Measurements from ENCODE around the gene SCN5A.

Gene SCN5A

DNA sequence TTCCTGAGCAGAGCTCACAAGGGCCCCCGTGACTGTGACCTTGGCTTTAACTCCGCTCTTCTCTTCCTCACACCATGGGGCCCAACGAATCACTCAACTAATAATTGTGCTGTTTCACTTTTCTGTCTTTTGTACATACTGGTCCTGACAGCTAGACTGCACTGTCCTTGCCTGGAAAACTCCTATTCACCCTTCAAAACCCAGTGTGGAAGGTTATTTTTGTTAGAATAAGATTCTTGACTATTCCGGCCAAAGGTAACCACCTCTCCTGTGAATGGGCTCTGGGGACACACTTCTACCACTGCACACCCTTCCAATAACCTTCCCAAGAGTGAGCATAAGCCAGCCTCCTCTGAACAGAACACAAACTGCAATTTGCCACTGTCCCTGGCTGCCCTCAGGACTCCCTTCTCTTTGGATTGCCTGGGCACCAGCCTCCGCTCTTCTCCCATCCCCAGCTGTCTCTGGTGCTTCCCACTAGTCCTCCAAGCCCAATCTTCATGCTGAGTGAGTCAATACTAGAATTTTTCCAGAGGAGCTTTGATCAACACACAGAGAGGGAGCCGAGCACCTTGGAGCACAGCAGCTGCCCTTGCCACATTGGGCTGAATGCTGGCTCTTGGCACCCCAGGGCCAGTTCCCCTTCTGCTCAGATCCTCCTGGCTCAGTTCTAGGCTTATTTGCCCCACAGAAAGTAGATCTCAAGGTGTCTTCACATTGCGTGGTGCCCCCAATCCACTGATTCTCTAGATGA is 2.1 kb downstream of the SCN5A start:
- DNase-seq (ENCODE audit: low read depth) = no peak

DNA sequence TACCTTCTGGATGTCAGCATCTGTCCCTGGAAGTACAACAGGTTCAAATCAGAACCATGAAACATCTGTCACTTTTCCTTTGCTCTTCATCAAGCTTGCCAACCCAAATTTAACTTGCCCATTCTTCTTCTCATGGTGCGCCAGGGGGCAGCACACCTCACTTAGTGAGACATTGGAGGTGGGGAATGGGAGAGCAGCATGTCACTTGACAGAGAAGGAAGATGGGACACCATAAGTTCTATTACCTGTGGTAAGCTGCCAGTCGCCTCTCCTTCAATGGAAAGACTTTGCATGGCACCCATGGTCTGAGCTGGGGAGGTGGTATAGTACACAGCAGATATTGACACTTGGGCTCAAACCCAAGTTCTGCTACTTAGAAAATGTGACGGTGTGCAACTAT is 2.9 kb downstream of the SCN5A start:
- DNase-seq (ENCODE audit: low read depth) = no peak

DNA sequence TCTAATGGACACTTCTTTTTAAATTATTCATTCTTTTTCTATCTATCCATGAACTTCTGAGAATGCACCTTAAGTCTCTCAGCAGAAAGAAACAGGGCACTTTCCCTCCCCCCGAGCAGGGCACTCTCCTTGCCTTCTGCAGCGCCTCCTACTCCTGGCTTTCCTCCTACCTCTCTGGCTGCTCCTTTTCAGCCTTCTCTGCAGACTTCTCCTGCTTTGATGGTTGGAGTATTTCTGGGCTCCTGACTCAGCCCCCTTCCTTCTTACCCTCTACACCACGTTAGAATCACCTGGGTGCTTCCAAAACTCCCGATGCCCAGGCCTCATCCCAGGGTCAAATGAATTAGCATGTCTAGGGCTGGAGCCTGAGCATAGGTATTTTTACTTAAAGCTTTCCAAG is 3.4 kb downstream of the SCN5A start:
- DNase-seq (ENCODE audit: low read depth) = no peak

DNA sequence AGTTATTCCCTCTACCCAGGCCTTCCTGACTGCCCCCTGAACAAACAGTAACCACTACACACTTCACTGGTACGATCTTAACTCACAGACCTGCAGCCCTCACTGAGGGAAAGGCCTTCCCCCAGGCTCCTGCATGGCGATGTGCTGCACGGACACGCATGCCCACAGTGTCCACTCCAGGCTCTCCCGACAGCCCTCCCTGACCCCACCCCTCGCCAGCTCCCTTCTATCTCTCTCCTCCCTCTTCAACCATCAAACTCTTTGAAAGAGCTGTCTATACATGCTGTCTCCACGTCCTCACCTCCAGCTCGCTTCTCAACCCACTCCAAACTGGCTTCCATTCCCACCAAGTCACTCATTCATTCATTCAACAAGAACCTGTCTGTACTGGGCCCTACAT is 3.9 kb downstream of the SCN5A start:
- no peak for DNase-seq (ENCODE audit: low read depth)

DNA sequence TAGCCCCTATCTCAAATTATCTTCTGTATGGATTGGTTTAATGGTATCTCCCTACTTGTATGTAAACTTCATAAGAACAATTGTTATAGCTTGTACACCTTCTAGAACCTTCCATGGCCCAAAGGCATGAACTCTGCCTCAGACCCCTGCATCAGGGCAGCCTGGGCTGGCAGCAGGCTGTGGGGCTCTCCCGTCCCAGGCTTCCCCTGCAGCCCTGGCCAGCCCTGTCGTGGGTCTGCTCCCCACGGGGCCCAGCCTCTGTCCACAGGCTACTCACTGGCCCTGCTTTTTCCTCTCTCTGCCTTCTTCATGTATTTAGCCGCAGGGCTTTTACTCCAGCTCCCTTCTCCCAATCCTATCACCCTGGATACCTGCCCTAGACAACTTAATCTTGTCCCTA is 4.4 kb downstream of the SCN5A start:
- DNase-seq (ENCODE audit: low read depth) = no peak

DNA sequence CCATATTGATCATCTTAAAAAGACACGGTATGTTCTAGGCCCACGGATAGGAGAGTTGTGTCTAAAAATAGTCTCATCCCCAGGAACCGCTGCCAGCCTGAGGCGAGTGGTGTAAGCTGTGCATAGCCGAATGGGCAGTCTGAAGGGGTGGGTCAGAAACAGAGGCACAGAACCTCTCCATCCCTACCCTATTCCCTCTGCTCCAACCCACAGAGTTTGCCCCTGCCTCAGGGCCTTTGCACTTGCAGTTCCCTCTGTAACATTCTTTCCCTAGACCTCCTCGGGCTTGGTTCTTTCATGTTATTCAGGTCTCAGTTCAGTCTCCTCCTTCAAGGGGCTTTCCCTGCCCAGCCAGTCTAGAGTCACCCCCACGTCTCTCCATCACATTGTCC is 4.8 kb downstream of the SCN5A start:
- no peak for DNase-seq (ENCODE audit: low read depth)

DNA sequence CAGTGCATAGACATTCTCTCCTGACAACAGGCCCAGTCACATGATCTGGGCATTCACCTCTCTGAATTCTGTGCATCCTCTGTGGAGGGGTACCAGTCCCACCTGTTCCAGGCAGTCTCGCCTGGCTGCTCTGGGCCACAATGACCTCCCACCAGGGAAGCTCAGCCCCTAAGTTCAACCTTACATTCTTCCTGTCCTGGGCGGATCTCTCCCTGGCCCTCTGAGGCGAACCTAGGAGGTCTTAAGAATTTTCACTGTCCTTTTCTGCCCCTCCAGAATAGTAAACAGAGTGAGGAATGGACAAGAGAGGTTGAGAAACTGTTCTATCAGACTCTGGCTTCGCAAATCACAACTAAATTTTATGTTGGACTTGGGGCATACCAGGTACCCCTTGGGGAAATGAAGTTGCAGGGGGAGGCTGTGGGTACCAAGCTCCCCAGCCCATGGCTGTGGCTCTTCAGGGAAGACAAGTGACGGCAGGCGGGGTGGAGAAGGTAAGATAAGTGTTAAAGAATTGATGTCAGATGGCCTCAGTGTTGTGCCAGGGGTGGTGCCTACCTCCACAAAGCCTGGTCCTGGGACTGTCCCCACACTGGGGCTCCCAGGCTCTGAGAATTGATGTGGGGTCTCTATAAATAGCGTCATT is 5.3 kb downstream of the SCN5A start:
- DNase-seq (ENCODE audit: low read depth) = no peak

DNA sequence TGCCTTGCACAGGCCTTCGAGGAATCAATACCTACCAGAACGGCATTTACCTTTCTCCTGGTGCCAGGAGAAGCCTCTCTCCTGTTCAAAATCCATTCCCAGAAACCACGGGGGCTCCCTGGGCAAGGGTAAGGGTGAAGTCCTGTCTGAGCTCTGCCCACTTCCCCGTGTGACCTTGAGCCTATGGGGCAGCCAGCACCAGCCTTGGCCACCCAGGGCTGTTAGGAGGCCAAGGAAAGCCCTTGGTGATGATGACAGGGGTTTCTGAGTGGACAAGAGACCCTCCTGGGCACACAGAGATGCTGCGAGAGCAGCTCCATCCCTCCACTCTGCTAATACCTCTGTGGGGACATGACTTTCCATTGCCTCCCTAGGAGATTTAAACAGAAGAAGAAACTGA is 5.9 kb downstream of the SCN5A start:
- no peak for DNase-seq (ENCODE audit: low read depth)

DNA sequence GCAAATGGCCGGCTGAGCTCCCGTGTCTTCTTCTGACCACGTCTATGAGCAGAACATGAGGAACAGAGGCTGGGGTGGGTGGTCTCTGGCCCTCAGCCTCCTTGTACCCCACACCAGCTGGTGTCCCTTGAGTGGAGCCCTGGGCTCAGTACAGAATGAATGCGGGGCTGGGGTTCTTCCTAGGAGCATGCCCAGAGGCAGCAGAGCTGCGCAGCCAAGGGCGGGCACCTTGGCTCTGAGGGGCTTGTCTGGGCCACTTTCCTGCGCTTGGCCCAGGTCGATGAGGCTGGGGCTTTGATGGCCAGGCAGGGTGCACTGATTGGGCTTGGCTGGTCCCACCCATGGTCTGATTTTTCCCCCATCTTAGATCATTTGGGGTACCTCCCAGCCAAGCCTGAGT is 6.4 kb downstream of the SCN5A start:
- DNase-seq (ENCODE audit: low read depth) = no peak

DNA sequence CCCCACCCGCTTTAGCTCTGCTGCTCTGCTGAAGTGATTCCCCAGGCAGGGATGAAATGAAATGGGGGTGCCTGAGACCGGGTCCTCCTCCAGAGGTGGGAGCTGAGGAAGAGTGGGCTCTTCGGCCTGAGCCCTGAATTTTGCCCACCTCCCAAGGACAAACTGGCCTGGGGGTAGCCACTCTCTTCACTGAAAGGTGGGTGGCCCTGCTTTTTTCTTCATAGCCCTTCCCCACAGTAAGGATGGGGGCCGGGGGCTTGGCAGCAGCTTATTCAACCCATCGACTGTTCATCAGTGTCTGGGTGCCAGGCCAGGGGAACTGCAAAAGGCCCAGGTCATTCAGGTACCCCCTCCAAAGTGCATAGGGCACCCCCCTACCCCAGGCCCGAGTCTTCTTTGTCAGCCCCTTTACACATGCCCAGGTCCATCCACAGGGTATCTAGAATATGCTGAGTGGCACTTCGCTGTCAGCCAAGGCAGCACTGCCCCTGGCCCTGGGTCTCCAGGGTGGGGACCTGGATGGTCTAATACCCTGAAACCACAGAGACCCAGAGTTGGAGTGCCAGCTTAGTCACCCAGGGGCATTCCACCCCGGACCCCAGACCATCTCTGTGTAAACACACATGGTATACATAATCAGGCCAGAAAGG is 7.9 kb downstream of the SCN5A start:
- DNase-seq (ENCODE audit: low read depth) = no peak

DNA sequence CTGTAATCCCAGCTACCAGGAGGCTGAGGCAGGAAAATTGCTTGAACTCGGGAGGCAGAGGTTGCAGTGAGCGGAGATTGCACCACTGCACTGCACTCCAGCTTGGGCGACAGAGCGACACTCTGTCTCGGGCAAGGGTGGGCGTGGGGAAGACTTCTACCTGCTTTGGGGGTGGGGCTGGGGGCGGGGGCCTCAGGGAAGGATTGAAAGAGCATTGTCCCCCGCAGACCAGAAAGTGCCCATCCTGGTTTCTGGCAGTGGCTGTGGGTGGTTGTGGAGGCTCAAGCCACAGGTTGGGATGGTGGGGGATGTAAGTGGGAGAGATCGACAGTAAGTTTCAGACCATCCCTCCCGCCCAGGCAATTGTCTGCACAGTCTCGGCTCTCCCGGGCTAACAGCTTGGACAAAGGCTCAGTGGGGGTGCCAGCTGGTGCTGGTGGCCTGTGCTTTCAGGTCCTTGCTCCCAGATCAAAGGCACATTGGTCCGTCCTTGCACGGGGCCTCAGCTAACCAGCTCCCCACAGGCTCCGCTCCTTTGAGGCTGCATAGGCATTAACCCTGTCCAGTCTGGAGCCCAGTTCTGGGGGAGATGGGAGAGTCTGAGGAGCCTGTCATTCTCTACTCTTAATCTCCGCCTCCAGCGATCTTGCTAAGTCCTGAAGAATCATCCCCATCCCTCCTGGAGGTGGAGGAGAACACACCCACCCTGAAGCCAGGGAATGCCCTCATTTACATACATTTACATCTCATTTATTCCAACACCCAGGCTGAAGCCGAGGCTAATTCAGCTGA is 8.6 kb downstream of the SCN5A start:
- DNase-seq (ENCODE audit: low read depth) = no peak

DNA sequence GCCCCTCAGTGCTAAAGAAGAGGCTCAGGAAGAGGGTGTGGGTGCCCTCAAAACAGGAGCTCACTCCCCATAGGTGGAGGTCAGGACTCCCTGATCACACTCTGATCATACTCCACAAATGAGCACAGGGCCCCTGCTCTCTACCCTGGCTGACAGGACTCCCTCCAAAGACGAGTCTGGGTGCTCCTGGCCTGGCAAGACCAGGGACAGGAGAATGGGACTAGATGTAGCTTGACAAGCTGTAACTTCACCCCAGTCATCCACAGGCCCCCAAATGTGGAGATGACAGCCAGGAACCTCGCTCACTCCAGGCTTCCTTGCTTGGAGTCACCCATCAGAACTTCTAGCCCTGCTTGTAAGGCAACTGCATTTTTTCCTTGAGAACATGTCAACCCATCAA is 11.1 kb downstream of the SCN5A start:
- DNase-seq (ENCODE audit: low read depth) = no peak

DNA sequence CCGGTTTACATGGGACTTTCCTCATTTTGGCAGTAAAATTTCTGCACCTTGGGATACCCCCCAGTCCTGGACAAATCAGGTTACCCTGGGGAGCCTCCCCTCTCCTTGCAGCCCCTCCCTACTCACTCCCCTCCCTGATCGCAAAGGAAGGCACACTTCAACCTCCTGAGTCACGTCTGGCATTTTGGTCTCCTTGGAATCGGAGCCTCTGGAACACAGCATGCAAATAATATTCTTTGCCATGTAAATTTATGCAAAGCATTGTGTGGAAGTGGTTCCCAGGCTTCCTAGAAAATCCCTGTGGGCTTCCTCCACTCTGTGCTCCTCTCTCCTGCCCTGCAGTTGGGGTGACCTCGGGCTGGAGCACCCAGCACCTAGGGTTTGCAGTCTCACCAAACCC is 11.6 kb downstream of the SCN5A start:
- no peak for DNase-seq (ENCODE audit: low read depth)

DNA sequence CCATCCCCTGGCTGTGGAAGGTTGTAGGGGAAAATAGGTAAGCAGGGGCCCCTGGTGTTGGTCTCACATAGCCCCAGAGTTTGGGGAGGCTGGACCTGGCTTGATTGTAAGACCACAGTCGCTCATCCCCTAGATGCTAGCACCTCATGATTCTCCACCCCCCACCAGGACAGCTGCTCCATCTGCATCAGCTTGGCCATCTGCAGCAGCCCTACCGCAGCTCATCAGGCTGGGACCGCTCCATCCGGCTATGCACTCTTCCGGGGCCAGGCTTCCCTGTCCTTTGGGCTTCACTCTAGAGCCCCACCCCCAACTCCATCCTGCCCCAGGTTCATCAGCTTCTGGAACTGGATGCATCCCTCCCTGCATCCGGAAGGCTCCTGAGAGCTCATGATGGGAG is 12.6 kb downstream of the SCN5A start:
- DNase-seq (ENCODE audit: low read depth) = no peak

DNA sequence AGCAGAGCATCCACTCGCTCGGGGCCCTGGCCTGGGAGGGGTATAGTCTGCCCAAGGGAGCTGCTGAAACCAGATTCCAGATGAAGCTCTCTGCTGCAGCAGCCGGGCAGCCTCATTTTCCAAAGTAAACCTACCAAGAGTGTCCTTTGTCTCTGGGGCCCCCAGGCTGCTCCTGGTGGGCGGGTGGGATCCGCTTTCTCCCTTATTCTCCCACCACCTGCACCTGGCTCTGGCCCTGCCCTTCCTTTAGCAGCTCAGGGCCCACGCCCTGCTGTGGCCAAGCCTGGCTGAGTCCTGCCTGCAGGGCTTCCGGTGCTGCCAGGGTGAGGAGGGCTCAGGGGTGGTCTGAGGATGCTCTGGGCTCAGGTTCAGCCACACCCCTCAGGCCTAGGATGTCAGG is 13.0 kb downstream of the SCN5A start:
- DNase-seq (ENCODE audit: low read depth) = no peak

DNA sequence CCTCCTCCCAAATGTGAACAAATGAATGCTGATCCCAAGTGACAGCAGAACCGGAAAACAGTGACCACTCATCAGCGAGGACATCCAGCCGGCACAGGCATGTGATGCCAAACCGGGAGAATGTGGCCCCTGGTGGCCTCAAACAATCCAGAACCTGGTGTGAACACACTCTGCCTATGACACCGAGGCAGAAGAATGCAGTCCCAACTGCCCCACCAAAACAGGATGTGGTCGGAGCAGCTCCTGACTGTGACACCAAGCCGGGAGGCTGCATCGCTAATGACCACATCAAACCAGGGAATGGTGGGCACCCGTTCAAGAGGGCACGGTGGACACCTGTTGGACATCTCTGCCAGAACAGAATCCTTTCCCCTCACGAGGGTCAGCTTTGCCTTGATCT is 15.4 kb downstream of the SCN5A start:
- DNase-seq (ENCODE audit: low read depth) = no peak

DNA sequence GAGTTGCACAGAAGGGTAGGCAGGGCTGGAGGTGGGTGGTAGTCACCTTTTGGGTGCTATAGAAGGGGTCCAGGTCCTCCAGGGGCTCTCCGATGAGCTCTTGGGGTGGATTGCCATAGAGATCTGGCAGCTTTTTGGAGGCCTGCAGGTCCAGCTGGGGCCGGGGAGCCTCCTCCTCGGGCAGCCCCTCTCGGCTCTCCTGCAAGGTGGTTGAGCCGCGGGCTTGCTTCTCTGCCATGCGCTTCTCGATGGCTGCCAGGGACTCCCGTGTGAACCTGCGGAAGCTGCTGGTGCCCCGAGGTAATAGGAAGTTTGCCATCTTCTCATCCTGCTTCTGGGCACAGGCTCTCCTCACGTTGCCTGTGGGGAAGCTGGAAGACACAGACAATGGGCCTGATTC is 16.5 kb downstream of the SCN5A start:
- DNase-seq (ENCODE audit: low read depth) = no peak

DNA sequence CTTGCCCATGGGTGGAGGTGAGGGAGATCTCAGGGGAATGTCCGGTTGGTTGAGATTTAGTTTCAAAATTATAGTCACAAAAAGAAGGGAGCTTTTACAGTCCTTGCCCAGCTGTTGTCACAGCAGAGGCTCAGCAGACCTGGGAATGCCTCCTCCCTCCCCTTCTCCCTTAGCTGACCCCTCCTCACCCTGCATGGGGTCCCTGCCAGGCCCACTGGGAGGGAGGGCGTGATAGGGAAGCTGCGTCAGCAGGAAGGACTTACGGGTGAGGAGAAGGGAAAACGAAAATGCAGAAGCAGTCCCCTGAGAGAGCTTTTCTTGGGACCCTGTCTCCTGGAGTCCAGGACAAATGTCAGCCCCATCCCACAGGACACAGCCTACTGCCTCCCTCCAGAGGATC is 18.9 kb downstream of the SCN5A start:
- DNase-seq (ENCODE audit: low read depth) = no peak

DNA sequence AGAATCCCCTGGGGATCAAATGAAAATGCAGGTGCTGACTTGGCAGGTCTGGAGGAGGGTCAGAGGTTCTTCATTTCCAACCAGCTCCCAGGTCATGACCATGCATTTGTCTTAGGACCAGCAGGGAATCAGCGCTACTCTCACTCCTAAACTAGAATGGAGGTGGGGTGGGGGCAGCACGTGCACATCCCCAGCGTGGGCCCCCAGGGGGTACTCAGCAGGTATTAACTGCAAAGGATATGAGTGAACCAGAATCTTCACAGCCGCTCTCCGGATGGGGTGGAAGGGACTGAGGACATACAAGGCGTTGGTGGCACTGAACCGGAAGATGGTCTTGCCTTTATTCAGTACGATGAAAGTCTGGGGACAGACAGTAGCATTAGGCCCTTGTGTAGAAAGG is 19.4 kb downstream of the SCN5A start:
- DNase-seq (ENCODE audit: low read depth) = no peak

DNA sequence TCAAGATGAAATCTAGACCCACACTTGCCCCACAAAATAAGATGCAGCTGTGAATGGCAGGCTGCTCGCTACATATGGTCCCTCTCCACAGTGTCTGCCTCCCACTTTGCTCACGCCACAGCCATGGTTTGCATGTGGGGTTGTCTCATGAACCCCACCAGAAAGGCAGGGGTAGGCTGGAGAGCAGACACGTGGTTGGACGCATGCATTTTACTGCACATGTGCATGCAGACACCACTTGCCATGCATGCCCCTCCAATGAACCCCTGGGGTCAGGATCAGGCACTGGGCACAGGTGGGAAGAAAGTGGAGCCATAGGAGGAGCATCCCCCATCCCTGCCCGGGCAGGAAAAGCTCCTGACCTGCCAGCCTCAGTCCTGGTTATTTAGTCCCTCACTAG is 20.7 kb downstream of the SCN5A start:
- DNase-seq (ENCODE audit: low read depth) = no peak

DNA sequence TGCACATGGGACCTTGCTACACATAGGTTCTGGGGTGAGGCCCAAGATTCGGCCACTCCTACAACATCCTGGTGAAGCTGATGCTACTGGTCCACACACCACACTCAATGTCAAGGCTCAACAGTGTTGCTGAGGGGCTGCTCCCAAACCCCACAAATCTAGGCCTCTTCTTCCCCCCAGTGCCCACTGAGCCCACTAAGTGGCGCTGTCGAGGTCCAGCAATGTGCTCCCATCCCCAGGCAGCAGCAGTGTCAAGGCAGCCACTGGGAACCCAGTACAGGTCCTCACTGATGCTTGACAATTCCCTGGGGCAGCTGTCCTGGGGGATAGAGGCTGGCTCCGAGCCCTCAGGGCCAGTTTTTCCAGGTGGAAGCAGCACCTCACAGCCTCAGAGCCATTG is 21.5 kb downstream of the SCN5A start:
- no peak for DNase-seq (ENCODE audit: low read depth)

DNA sequence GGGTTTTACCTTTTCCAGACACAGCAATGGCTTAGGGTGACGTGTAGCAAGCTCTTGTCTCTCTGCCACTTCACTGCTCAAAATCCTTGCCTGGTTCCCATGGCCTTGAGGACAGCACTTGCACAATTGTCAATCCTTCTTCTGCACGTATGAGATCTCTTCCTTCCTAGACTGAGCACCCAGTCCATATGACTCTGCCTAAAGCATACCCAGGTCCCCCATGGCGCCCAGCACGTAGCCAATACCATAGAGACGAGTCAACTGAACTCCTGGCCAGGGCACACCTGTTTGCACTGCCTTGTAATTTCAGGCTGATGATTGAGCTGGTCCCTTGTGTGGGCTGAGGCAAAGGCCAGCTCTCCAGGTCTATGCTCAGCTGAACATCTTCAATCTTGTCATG is 23.3 kb downstream of the SCN5A start:
- DNase-seq (ENCODE audit: low read depth) = no peak

DNA sequence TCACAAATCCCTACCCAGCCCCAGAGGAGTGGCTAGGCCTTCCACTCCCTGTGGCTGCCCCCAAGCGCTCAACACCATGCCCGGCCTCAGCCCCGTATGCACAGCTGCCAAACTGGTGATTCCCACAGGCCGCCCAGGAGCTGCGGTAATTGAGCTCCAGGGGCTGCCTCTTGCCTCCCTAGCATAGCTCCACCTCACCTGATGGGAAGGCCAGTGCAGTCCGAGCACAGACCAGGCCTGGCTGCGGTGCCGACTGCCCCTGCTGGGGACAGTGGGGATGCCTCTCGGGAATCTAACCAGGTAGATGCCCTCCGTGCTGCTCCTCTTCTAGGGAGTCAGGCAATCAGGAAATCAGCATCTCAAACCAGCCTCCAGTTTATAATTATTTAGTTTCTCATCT is 25.9 kb downstream of the SCN5A start:
- DNase-seq (ENCODE audit: low read depth) = no peak
